ENCODE results near the gene ABI1.

DNA sequence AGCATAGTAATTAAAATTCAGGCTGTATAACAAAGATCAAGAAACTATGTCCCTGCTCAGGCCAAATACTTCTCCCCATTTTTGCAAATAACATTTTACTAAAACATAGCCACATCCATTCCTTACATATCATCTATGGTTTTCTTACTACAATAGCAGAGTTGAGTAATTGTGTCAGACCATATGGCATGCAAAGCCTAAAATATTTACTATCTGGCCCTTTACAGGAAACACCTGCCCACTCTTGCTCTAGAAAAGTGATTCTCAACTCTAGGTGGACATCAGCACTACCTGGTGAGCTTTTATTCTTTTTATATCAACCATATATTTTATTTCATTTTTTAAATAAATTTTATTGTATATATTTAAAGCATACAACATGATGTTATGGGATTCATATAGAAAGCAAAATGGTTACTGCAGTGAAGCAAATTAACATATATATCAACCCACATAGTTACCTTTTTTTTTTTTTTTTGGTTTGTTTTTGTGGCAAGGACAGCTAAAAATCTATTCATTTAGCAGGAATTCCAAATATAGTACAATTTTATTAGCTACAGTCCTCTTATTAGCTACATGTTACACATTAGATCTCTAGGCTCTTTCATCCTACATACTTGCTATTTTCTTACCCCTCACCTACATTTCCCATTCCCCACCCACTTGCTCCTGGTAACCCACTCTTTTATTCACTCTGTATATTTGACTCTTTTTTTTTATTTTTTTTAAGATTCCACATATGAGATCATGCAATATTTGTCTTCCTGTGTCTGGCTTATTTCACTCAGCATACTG, 19.6 kb downstream of the ABI1 start:
- TF ChIP-seq HOXB5 (CRISPR knock-in tag; IDR thresholded peaks at IDR 0.05): no peak
- TF ChIP-seq CTCF (IDR thresholded peaks at IDR 0.05): no peak
- TF ChIP-seq GATA3 (IDR thresholded peaks at IDR 0.05; ENCODE audit: borderline replicate concordance): no peak
- no peak for TF ChIP-seq MAFK (IDR thresholded peaks at IDR 0.05; ENCODE audit: partially characterized antibody)
- no peak for TF ChIP-seq CHD2 (IDR thresholded peaks at IDR 0.05; ENCODE audit: low read length, partially characterized antibody)
- TF ChIP-seq KDM1A (IDR thresholded peaks at IDR 0.05; ENCODE audit: low read depth): no peak

Data from A549 (cell line).